GM12892 (cell line): Measurements from ENCODE around the gene HIVEP3.

Experiments used
- POLR2A ChIP-seq: IDR thresholded peaks from 2 replicates; pipeline ENCODE4 v1.6.1; 2011; ENCODE audit warnings: low read depth, low read length, control low read depth
- POLR2AphosphoS5 ChIP-seq: IDR thresholded peaks from 2 replicates; pipeline ENCODE4 v1.6.1; 2011; ENCODE audit warnings: low read depth, low read length, control low read depth

DNA sequence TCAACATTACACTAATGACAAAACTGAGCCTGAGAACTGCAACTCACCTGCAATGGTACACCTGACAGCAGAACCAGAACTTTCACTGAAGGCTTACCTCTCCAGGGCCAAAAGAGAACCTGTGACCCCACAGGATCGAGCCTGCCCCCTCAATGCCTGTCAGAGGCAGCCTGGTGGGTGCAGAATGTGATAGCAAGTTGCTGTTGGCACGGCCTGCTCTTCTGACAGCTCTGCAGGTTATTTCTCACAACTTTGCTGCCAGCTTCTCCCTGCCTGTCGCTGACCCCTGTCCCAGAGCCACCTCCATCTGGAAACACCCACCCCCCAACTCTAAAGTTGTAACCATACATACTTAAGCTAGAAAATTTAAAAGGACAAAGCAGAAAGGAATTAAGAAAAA, 35.2 kb downstream of the HIVEP3 start:
- TF ChIP-seq POLR2AphosphoS5 (no peak), POLR2A (no peak)
